ENCODE data around the gene EGR1. TPM values are rescaled to one million over a fixed set of nuclear protein-coding genes. Genes with fewer than 3 reads are reported as not detected.

The EGR1 gene
- total RNA-seq, 1 experiment from 2014 or later: 83.3 TPM

GRCh38 chr5:138517437-138517836 is 52.2 kb downstream of the EGR1 start:
- Mint-ChIP-seq H3K27ac (no peak overlapping the region), H3K36me3 (ENCODE audit: insufficient read depth in 1 of 3, low read depth in 3 of 3) (peaks cover 39 to 73% (median 66%) of the 10 kb centered on the region in 3 experiments), H3K4me3 (no peak overlapping the region), H3K27me3 (ENCODE audit: low read depth) (no peaks in the 10 kb centered on the region), H3K9me3 (no peaks in the 10 kb centered on the region), H3K4me1 (no peaks in the 10 kb centered on the region)
- Histone ChIP-seq H3K14ac (ENCODE audit: insufficient read depth, low read length) (no peak overlapping the region), H2BK15ac (ENCODE audit: low read depth, low read length) (no peak overlapping the region), H3K27me3 (ENCODE audit: insufficient read depth, low read length) (no peaks in the 10 kb centered on the region), H3K23ac (ENCODE audit: insufficient read length, low read depth, low read length) (no peak overlapping the region), H2BK120ac (ENCODE audit: low read depth, low read length, poor library complexity, severe bottlenecking) (no peak overlapping the region), H2AFZ (ENCODE audit: low read length) (no peak overlapping the region), H3K4me1 (ENCODE audit: insufficient read depth, low read length) (no peaks in the 10 kb centered on the region), H2BK12ac (ENCODE audit: insufficient read length, low read depth, low read length) (no peak overlapping the region), H3T11ph (ENCODE audit: low read length) (no peak overlapping the region), H3K23me2 (ENCODE audit: insufficient read length, low read depth, low read length, poor library complexity, severe bottlenecking) (no peaks in the 10 kb centered on the region), H2AK5ac (ENCODE audit: insufficient read length, low read length) (no peak overlapping the region), H3K18ac (ENCODE audit: insufficient read length, low read depth, low read length) (no peak overlapping the region), H3K4ac (ENCODE audit: low read depth, low read length) (no peak overlapping the region), H2BK20ac (ENCODE audit: low read depth, low read length, poor library complexity, severe bottlenecking) (no peak overlapping the region), H4K20me1 (ENCODE audit: control insufficient read depth, insufficient read depth, insufficient read length) (no peaks in the 10 kb centered on the region), H3K79me1 (ENCODE audit: insufficient read depth, low read depth, low read length, poor library complexity, severe bottlenecking) (peaks cover 20% of the 10 kb centered on the region), H3K9ac (ENCODE audit: extremely low read depth, insufficient read length, low read length) (no peak overlapping the region), H4K5ac (ENCODE audit: insufficient read length, low read depth, low read length) (no peak overlapping the region), H4K8ac (replicated peaks; ENCODE audit: insufficient read length, low read depth, low read length) (no peak overlapping the region), H3K56ac (ENCODE audit: insufficient read length, low read depth, low read length) (no peak overlapping the region), H3K9me3 (ENCODE audit: control insufficient read depth, low read depth, low read length) (no peaks in the 10 kb centered on the region), H3K4me2 (ENCODE audit: insufficient read depth, insufficient read length, low read length) (no peak overlapping the region), H3K27ac (ENCODE audit: insufficient read length, low read depth, low read length) (no peak overlapping the region), H2BK5ac (ENCODE audit: insufficient read length, low read length) (no peak overlapping the region), H4K91ac (ENCODE audit: insufficient read length, low read depth, low read length) (no peak overlapping the region), H3K79me2 (ENCODE audit: insufficient read depth, low read length) (peaks cover 11% of the 10 kb centered on the region; the same call in 1 of the 2 replicates)
- no CpG with 5 or more reads among the region's 4 CpGs for WGBS (ENCODE audit: extremely low coverage, insufficient read length, low lambda C conversion rate)
- DNase-seq: no peak
- no peak for TF ChIP-seq CTCF (conservative IDR thresholded peaks at IDR 0.05)

Other genes starting within 250 kb of the EGR1 start
- gene GFRA3, start 190.9 kb upstream of the EGR1 start, total RNA-seq (2021): 1.6 and 1.8 TPM in 2 replicates
- 19.9 and 22.8 TPM in 2 replicates for gene CDC25C, start 133.7 kb upstream of the EGR1 start, total RNA-seq (2021)
- gene FAM53C, start 127.2 kb upstream of the EGR1 start, total RNA-seq (2021): 59.6 and 61.9 TPM in 2 replicates
- 77.8 and 89.2 TPM in 2 replicates for gene KDM3B, start 112.8 kb upstream of the EGR1 start, total RNA-seq (2021)
- gene REEP2, start 26.4 kb upstream of the EGR1 start, total RNA-seq (2021): 44.3 and 49.0 TPM in 2 replicates
- gene ETF1, start 77.8 kb downstream of the EGR1 start, total RNA-seq (2021): 175 and 183 TPM in 2 replicates
- gene HSPA9, start 109.9 kb downstream of the EGR1 start, total RNA-seq (2021): 397 and 399 TPM in 2 replicates